T-cell (primary cell): ENCODE results near the gene RPTOR. TPM values are rescaled to one million over a fixed set of nuclear protein-coding genes. Genes with fewer than 3 reads are reported as not detected.

ENCODE experiments used
- ATAC-seq, 4 experiments: fragments of 200-7000 bp in 3 of 4; fragments of 150-1000 bp in 1 of 4; cut with Tn5 transposase; replicated peaks in 1 of 4; 1 replicate in 3 of 4; 2 replicates in 1 of 4; pipeline ENCODE4 v1.10.0; 2021; ENCODE audit warnings: moderate library complexity in 3 of 4, mild to moderate bottlenecking in 2 of 4, moderate number of reproducible peaks in 1 of 4
- CTCF ChIA-PET, 2 donors: fragments of 300-600 bp; sonication (Branson Sonifier 250); formaldehyde crosslinking; loops; one replicate each; lab custom pipeline; 2022; ENCODE audit warnings: antibody characterized with exemption in 2 of 2; lab: Charles Lee
- POLR2A ChIA-PET, 2 donors: fragments of 300-600 bp; sonication (Branson Sonifier 250); formaldehyde crosslinking; loops; one replicate each; lab custom pipeline; 2022; ENCODE audit warnings: antibody characterized with exemption in 2 of 2; lab: Charles Lee
- DNase-seq, 35 experiments: peaks; one replicate each; pipeline versions ENCODE4 v3.0.0 to v3.0.0-alpha.2; 2013 to 2023
- H3K27ac ChIP-seq: one replicate; pipeline ENCODE4 v1.5.1; 2013; ENCODE audit warnings: low read length
- H3K27me3 ChIP-seq, 2 experiments: replicated peaks in 1 of 2; 1 replicate in 1 of 2; 2 replicates in 1 of 2; pipeline versions ENCODE4 v1.6.1 to v1.7.0; 2013; ENCODE audit warnings: low read length in 1 of 2, mixed read lengths in 1 of 2; ENCODE audit not compliant: control insufficient read depth in 2 of 2, insufficient read depth in 2 of 2; ENCODE audit errors: extremely low read depth in 1 of 2
- H3K36me3 ChIP-seq, 2 donors: 1 replicate in 1 of 2; 2 replicates in 1 of 2; pipeline versions ENCODE4 v1.6.1 to v1.7.0; 2013; ENCODE audit warnings: low read length in 1 of 2; ENCODE audit not compliant: control insufficient read depth in 2 of 2, insufficient read depth in 1 of 2; ENCODE audit errors: extremely low read depth in 1 of 2
- H3K4me1 ChIP-seq, 2 experiments: 1 replicate in 1 of 2; 2 replicates in 1 of 2; pipeline versions ENCODE4 v1.6.1 to v1.7.0; 2013; ENCODE audit warnings: low read length in 2 of 2, mixed read lengths in 1 of 2; ENCODE audit not compliant: insufficient read depth in 2 of 2, control insufficient read depth in 1 of 2; ENCODE audit errors: extremely low read depth in 1 of 2
- H3K4me3 ChIP-seq, 2 donors: 1 replicate in 1 of 2; 2 replicates in 1 of 2; pipeline versions ENCODE4 v1.5.1 to v1.7.0; 2013; ENCODE audit warnings: mild to moderate bottlenecking in 2 of 2, low read length in 1 of 2, moderate library complexity in 1 of 2; ENCODE audit not compliant: control insufficient read depth in 1 of 2; ENCODE audit errors: extremely low read depth in 1 of 2
- H3K9me3 ChIP-seq: 2 replicates; pipeline ENCODE4 v1.7.0; 2013
- H3K27ac Mint-ChIP-seq, 2 donors: one replicate each; pipeline ENCODE4 v1.8.0; 2020 to 2021; ENCODE audit warnings: mild to moderate bottlenecking in 2 of 2, mixed read lengths in 2 of 2
- H3K27me3 Mint-ChIP-seq, 2 donors: one replicate each; pipeline ENCODE4 v1.8.0; 2021 to 2022; ENCODE audit warnings: mixed read lengths in 2 of 2
- H3K36me3 Mint-ChIP-seq: one replicate; pipeline ENCODE4 v1.8.0; 2021; ENCODE audit warnings: mixed read lengths
- H3K4me1 Mint-ChIP-seq, 3 donors: one replicate each; pipeline ENCODE4 v1.8.0; 2020 to 2022; ENCODE audit warnings: mixed read lengths in 3 of 3, mild to moderate bottlenecking in 1 of 3
- H3K4me3 Mint-ChIP-seq, 3 donors: one replicate each; pipeline ENCODE4 v1.8.0; 2020 to 2022; ENCODE audit warnings: mild to moderate bottlenecking in 3 of 3, mixed read lengths in 3 of 3, moderate library complexity in 3 of 3
- H3K9me3 Mint-ChIP-seq, 3 donors: one replicate each; pipeline ENCODE4 v1.8.0; 2020 to 2022; ENCODE audit warnings: mixed read lengths in 3 of 3
- WGBS: methylation state at CpG from one replicate; pipeline ENCODE4 v1.1.5; 2013; ENCODE audit warnings: missing lambda C conversion rate; ENCODE audit not compliant: insufficient coverage; 5-methylcytosine and 5-hydroxymethylcytosine counted together
- total RNA-seq, 35 experiments: library from RNA in 6 of 35; stranded (reverse) in 6 of 35; fragments of 120-200 nt in 1 of 35; gene quantifications; one replicate each; pipeline versions ENCODE4 v1.2.1 to v1.2.4 and lab custom pipeline; 2013 to 2026

RPTOR gene
- total RNA-seq, 5 donors from 2014 or later (not counting 1 experiment from before 2014, with no cell fraction given): 59.4 to 76.8 (median 71.4) TPM

- H3K36me3 Mint-ChIP-seq: no peaks in the 10 kb centered on the region
- H3K4me1 Mint-ChIP-seq: no peaks in the 10 kb centered on the region
- no peak overlapping the region for H3K4me3 ChIP-seq
- ATAC-seq (no peak), DNase-seq (no peak)
- H3K9me3 ChIP-seq: no peaks in the 10 kb centered on the region
- no peak overlapping the region for H3K4me3 Mint-ChIP-seq
- WGBS: 88% methylated on average over 7 of the region's 15 CpGs
- peaks cover 3 to 15% of the 10 kb centered on the region in 2 donors for H3K27me3 Mint-ChIP-seq
- no peaks in the 10 kb centered on the region for H3K36me3 ChIP-seq
- H3K27ac ChIP-seq: no peak overlapping the region
- peaks cover 0 to 55% of the 10 kb centered on the region in 2 experiments for H3K27me3 ChIP-seq
- CTCF ChIA-PET: no interaction called here
- no peaks in the 10 kb centered on the region for H3K4me1 ChIP-seq
- no peak overlapping the region for H3K27ac Mint-ChIP-seq
- H3K9me3 Mint-ChIP-seq: no peaks in the 10 kb centered on the region
- POLR2A ChIA-PET: no interaction called here
Measured at GRCh38 chr17:80512233-80512632, 32.4 kb upstream of the RPTOR start.

DNA sequence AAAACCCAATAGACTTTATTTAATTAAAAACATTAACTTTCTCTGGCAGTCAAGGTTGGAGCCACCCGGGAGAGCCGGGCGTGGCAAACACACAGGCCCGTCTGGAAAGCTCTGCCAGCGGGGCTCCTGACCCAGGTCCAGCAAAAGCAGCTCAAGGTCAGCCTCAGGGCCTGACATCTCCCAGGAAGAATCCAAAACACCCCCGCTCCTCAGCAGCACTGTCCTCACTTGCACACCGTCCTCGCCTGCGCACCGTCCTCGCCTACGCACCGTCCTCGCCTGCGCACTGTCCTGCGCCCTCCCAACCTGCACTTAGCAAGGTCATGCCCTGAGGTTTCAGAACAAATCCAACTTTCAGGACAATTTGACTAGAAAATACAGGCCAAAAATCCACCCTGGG is 31.4 kb upstream of the RPTOR start:
- Mint-ChIP-seq H3K36me3 (no peaks in the 10 kb centered on the region), H3K27me3 (peaks cover 3 to 16% of the 10 kb centered on the region in 2 donors), H3K27ac (no peak overlapping the region), H3K4me1 (no peaks in the 10 kb centered on the region), H3K9me3 (no peaks in the 10 kb centered on the region), H3K4me3 (no peak overlapping the region)
- Histone ChIP-seq H3K4me3 (no peak overlapping the region), H3K27me3 (peaks cover 0 to 54% of the 10 kb centered on the region in 2 experiments), H3K9me3 (no peaks in the 10 kb centered on the region), H3K36me3 (no peaks in the 10 kb centered on the region), H3K27ac (no peak overlapping the region), H3K4me1 (no peaks in the 10 kb centered on the region)
- ChIA-PET POLR2A (no interaction called here), CTCF (no interaction called here)
- WGBS: 90% methylated on average over 16 of the region's 16 CpGs
- no peak for ATAC-seq
- DNase-seq: no peak

DNA sequence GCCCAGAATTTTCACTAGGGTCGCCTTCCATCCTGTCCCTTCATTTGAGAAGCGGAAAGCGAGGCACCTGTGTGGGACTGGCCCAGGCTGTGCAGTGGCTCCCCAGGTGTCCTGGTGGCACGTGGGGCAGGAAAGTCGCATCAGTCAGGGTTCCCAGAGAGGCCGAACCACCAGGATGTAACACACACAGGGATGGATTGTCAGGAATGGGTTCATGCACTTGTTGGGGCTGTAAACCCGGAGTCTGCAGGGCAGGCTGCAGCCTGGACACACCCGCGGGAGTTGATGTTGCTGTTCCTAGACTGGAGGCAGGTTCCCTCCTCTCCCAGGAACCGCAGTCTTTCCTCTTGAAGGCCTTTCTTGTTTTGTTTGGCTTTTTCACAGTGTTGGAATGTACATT is 30.7 kb upstream of the RPTOR start:
- Mint-ChIP-seq H3K36me3 (no peaks in the 10 kb centered on the region), H3K4me1 (no peaks in the 10 kb centered on the region), H3K27ac (no peak overlapping the region), H3K4me3 (no peak overlapping the region), H3K27me3 (peaks cover 8 to 17% of the 10 kb centered on the region in 2 donors), H3K9me3 (no peaks in the 10 kb centered on the region)
- H3K27me3 ChIP-seq: peaks cover 0 to 51% of the 10 kb centered on the region in 2 experiments
- ChIA-PET POLR2A (no interaction called here), CTCF (no interaction called here)
- 60% methylated on average over 9 of the region's 10 CpGs for WGBS
- no peaks in the 10 kb centered on the region for H3K36me3 ChIP-seq
- ATAC-seq (no peak), DNase-seq (no peak)
- no peak overlapping the region for H3K27ac ChIP-seq
- H3K9me3 ChIP-seq: no peaks in the 10 kb centered on the region
- no peak overlapping the region for H3K4me3 ChIP-seq
- no peaks in the 10 kb centered on the region for H3K4me1 ChIP-seq

- Histone ChIP-seq H3K4me1 (no peaks in the 10 kb centered on the region), H3K27ac (no peak overlapping the region), H3K9me3 (no peaks in the 10 kb centered on the region), H3K4me3 (no peak overlapping the region), H3K36me3 (no peaks in the 10 kb centered on the region), H3K27me3 (peaks cover 0 to 38% of the 10 kb centered on the region in 2 experiments)
- WGBS: 80% methylated on average over 13 of the region's 17 CpGs
- ATAC-seq (no peak), DNase-seq (no peak)
- ChIA-PET CTCF (no interaction called here), POLR2A (interaction anchor here in 1 of 2 donors (0.6 to 0.7 kb wide), 2 partner anchors 58 to 333 kb away, joined by 3 to 7 read pairs; no protein-coding TSS in a partner anchor)
- H3K4me1 Mint-ChIP-seq: no peaks in the 10 kb centered on the region
- no peaks in the 10 kb centered on the region for H3K9me3 Mint-ChIP-seq
- H3K27ac Mint-ChIP-seq: no peak overlapping the region
- peaks cover 13 to 27% of the 10 kb centered on the region in 2 donors for H3K27me3 Mint-ChIP-seq
- no peak overlapping the region for H3K4me3 Mint-ChIP-seq
- no peaks in the 10 kb centered on the region for H3K36me3 Mint-ChIP-seq
Measured at GRCh38 chr17:80516171-80516932, 28.3 kb upstream of the RPTOR start.

GRCh38 chr17:80517641-80518040 is 27.0 kb upstream of the RPTOR start:
- Histone ChIP-seq H3K9me3 (no peaks in the 10 kb centered on the region), H3K27ac (no peak overlapping the region), H3K4me1 (no peaks in the 10 kb centered on the region), H3K36me3 (no peaks in the 10 kb centered on the region), H3K4me3 (no peak overlapping the region), H3K27me3 (peaks cover 0 to 36% of the 10 kb centered on the region in 2 experiments)
- no peak overlapping the region for H3K27ac Mint-ChIP-seq
- ChIA-PET CTCF (no interaction called here), POLR2A (no interaction called here)
- WGBS: 95% methylated on average over 3 of the region's 3 CpGs
- no peaks in the 10 kb centered on the region for H3K9me3 Mint-ChIP-seq
- DNase-seq (no peak), ATAC-seq (no peak)
- H3K36me3 Mint-ChIP-seq: no peaks in the 10 kb centered on the region
- H3K27me3 Mint-ChIP-seq: peaks cover 16 to 29% of the 10 kb centered on the region in 2 donors
- no peak overlapping the region for H3K4me3 Mint-ChIP-seq
- no peaks in the 10 kb centered on the region for H3K4me1 Mint-ChIP-seq

DNA sequence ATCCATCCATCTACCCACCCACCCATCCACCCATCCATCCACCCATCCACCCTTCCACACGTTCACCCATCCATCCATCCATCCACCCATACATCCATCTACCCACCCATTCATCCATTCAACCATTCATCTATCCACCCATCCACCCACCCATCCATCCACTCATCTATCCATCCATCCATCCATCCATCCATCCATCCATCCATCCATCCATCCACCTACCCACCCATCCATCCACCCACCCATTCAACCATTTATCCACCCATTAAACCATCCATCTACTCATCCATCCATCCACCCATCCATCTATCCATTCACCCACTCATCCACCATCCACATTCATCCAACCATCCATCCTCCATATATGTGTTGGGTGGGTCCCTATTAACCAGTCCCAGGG is 26.2 kb upstream of the RPTOR start:
- WGBS: 43% methylated on average over 1 of the region's 1 CpG
- Mint-ChIP-seq H3K27me3 (peaks cover 16 to 25% of the 10 kb centered on the region in 2 donors), H3K4me3 (no peak overlapping the region), H3K27ac (no peak overlapping the region), H3K4me1 (no peaks in the 10 kb centered on the region), H3K9me3 (no peaks in the 10 kb centered on the region), H3K36me3 (no peaks in the 10 kb centered on the region)
- no peaks in the 10 kb centered on the region for H3K9me3 ChIP-seq
- ATAC-seq (no peak), DNase-seq (no peak)
- ChIA-PET CTCF (no interaction called here), POLR2A (no interaction called here)
- H3K27me3 ChIP-seq: peaks cover 0 to 38% of the 10 kb centered on the region in 2 experiments
- H3K4me1 ChIP-seq: no peaks in the 10 kb centered on the region
- no peak overlapping the region for H3K4me3 ChIP-seq
- no peak overlapping the region for H3K27ac ChIP-seq
- H3K36me3 ChIP-seq: no peaks in the 10 kb centered on the region
